Inflammatory macrophage treated with lipopolysaccharide for 1 hour (primary cell): ENCODE results near the gene SNX30.

Source experiments
- DNase-seq, 2 donors: peaks; one replicate each; pipeline ENCODE4 v3.0.0-alpha.2; 2020 to 2022

Gene SNX30

DNA sequence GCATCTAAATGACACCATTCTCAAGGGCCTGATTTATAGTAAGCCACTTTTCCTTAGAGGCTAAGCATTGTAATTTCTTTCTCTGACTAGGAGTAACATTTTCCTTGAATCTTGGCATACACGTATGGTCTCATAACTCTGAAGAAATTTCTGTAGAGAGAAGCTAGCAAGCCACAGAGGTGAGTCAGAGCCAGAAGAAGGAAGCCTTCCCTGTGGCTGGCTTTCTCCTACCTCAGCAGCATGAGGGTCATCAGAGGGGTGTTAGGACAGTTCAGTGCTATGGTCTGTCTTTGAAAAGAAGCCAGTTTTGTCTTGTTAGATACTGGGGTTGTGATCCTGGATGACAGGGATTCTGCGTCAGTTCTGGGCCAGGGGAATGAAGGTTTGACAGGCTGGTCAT lies 3.2 kb downstream of the SNX30 start:
- peak; percentile 48 to 67 for DNase-seq

DNA sequence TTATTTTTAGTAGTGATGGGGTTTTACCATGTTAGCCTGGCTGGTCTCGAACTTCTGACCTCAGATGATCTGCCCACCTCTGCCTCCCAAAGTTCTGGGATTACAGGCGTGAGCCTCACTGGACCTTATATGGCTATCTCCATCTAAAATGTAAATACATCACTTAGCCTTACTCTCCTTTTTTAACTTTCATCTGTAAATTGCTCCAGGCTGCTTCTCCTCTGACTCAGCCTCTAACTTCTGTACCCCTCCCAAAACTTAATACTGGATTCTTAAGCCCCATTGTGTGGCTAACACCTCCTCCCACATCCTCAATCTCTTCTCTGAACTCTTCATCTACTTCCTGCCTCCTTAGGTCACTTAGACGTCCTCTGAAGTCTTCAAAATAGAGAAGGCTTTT lies 4.0 kb downstream of the SNX30 start:
- DNase-seq = no peak

DNA sequence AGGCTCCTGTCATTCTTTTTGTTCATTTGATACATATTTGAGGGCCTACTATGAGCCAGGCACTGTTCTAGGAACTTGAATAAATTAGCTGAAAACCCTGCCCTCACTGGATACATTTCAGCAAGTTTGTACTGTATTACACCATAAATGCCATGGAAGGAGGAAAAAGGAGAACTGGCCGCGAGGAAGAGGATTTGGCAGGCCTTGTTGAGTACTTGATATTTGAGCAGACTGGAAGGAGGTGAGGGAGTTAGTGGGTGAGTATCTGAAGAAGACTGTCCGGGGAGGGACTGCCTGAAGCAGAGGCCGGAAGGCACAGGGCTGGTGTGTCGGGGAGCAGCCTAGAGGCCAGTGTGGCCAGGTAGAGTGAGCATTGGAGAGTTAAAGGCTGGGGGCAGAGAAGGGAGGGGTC lies 4.5 kb downstream of the SNX30 start:
- DNase-seq = peak; percentile 75 to 77

DNA sequence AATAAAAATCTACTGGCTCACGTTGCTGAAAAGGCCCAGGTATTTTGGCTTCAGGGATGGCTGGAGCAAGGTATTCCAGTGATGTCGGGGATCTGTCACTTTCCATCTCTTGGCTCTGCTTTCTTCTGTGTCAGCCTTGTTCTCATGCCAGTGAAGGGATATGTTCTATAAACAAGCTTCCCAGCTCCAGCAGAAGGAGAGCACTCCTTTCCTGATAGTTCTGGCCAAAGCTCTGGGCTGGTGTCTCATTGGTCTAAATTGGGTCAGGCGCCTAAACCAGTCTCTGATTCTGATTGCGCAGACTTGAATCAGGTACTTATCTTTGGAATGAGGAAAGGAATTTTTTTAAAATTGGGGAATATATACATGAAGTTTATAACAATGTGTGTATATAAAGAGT lies 5.1 kb downstream of the SNX30 start:
- DNase-seq = no peak

DNA sequence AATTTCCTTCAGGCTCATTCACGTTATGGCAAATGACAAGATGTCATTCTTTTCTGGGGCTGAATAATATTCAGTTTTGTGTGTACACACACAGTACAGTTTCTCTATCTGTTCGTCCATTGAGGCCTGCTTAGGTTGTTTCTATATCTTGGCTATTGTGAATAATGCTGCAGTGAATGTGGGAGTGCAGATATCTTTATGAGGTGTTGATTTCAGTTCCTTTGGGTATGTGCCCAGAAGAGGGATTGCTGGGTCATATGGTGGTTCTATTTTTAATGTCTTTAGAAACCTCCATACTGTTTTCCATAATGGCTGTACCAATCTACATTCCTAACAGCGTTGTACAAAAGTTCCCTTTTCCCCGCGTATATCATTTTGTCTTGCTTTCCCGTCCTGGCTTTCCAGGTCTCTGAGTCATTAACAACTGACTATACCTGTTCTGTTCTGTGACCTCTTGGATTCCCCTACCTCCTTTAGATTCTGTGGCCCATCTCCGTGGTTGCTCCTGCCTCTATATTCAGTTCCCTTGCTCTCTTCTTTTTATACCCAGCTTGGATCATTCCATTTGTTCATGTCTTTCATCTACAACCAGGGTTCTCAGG lies 6.8 kb downstream of the SNX30 start:
- DNase-seq = no peak

DNA sequence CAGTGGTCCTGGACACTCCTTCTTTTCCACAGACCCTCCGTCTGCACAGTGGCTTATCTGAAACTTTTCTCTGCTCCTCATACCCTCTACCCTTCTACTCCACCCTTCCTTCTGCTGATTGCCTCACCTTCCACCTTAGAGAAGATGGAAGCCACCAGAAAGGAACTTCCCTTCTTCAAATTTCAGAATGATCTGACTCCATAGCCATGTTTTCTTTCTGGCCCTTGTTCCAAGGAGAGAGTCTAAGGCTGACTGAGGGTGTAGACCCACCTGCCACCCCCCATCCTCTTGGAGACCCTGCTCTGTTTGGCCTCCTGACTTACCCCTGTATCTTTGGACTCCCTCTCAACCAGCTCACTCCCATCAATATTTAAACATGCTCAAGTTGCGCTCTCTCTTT lies 7.4 kb downstream of the SNX30 start:
- DNase-seq = no peak

DNA sequence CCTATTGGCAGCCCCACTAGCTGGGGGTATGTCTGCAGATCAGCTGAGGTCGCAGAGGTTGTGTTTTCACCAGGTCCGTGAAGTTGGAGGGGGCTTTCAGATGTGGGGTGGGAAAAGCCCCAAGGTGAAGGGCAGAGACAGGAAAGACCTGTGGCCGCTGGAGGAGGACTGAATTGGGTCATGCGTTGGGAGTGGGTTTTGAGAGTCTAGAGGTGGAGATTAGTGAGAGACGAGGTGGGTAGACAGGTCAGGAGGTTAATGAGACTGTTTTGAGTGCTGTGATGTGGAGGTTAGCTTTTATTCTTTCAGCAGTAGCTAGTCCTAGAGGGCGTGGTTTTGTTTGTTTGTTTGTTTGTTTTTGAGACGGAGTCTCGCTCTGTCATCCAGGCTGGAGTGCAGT lies 10.3 kb downstream of the SNX30 start:
- no peak for DNase-seq

DNA sequence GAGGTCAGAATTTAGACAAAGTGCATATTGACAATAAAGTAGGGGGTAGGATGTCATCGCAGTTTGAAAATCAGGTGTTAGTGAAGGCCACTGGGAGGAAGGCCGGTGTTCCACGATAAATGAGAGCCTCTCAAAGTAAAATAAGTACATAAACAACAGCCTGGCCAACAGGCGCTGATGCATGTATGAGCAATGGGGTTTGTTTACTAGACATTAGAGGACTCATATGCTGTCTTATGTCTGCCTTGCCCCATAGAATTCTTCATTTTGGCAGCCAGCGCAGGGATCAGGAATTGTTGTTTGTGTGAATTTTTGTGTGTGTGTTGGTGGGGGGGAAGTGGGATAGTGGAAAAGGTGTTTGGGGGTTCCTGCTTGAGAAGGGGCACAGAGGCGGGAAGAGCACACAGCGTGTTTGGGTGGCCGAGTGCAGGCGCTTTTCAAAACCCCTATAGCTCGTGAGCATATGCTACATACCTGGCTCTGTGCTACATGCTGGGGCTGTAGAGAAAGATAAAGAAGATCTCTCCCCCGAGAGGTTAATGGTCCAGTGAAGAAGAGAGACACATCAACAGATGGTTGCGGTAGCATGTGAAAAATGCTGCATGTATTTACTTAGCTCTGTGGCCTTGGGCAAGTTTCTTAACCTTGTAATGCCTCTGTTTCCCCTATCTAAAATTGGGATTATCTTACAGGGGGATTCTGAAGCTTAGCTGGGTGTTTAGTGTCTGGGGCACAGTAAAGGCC lies 11.5 kb downstream of the SNX30 start:
- DNase-seq = no peak

DNA sequence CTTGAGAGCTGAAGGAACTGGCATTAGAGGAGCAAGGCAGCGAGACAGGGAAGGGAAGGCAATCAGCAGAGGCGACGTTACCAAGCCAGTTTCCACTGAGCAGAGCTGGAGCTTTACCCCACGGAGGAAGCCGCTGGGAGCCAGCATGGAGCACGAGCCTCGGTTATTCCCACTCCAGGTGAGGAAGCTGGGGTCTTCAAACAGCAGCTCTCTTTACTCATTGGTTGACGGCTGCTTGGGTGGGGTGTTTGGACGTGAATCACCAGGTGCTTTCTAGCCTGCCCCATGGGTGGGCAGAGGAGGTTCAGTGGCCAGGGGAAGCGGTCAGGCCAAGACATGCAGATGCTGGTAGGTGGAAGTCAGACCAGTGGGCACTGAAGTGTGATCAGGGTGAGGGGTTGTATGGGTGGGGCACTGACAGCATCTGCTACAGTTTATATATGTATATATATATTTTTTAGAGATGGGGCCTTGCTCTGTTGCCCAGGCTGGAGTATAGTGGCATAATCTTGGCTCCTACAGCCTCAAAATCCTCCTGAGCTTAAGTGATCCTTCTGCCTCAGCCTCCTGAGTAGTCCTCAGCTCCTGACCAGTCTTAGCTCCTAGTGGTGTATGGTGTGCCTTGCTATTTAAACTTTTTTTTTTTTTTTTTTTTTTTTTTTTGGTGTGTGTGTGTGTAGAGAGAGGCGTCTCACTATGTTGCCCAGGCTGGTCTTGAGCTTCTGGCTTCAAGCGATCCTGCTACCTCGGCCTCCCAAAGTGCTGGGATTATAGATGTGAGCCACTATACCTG lies 12.4 kb downstream of the SNX30 start:
- no peak for DNase-seq

DNA sequence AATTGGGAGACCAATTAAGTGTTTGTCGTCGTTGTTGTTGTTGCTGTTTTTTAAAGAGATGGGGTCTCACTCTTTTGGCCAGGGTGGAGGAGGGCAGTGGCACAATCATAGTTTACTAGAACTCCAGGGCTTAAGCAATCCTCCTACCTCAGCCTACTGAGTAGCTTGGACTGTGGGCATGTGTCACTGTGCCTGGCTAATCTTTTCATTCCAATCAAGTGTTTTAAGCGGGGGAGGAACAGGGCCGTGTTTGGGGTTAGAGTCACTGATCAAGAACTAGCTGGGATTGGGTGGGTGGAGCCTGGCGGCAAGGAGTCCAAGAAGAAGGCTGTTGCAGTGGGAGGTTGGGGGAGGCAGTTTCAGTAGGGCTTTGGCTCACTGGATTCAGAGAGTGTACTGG lies 13.8 kb downstream of the SNX30 start:
- peak in 1 of 2 donors; percentile 41 for DNase-seq

DNA sequence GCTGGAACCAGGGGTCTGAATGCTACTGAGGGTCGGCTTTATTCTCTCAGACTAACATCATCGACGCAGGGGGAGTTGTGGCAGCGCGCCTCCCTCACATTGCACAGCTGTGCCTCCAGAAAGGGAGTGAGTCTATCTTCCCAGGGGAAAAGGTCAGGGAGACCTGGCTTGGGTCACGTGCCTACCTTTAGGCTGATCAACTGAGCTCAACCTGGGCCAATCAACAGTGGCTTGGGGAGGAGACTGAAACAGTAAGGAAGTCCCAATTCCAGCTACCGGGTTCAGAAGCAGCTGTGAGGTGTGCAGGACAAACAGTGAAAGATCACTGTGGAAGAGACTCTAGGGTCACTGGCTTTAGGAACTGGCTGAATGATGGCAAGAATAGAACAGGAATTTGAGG lies 14.3 kb downstream of the SNX30 start:
- no peak for DNase-seq

DNA sequence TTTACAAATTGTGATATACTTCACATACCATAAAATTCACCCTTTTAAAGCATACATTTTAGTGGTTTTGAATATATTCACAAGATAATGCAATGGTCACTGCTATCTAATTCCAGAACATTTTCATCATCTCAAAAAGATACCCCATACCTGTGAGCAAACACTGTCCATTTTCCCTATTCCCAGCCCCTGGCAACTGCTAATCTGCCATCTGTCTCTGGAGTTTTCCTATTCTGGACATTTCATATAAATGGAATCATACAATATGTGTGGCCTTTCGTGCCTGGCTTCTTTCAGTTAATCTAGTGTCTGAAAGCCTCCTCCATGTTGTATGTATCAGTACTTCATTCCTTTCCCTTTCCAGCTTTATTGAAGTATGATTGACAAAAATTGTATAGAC lies 14.7 kb downstream of the SNX30 start:
- DNase-seq = no peak

DNA sequence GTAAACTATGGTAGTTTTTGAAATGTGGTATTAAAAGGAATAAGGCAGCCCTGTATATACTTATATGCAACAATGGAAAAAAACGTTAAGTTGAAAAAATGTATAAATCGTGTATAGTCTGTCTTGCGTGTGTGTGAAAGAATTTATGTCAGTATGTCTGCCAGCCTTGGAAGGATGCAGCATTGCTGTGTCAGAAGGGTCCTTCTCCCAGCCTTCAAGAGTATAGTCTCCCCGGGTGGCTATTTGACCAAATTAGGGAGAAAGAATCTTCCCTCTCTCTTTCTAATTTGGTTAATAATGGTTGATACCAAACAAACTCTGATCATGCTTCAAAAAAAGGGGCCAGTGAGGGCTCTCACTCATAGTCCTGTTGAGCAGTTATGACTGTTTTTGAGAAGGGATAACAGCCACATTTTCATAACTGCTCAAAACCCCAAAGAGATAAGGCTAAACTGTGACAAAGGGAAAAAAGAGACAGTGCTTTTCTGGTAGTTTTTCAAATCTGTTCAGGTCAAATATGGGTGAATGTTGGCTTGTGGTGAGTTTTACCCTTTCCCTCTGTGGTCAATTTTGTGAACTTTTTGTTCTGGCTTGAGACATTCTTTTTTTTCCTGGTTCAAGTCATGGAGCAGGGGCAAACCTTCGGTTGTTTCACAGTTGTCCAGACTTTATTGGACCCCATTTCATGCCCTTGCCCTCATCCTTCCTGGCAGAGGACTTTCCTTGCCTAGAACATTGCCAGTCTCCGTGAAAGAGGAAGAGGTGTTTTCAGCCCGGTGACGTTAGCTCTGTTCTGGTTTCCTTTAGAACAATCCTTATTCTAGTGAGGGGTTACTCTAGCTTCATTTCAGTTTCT lies 21.0 kb downstream of the SNX30 start:
- DNase-seq = peak; percentile 30 to 52

DNA sequence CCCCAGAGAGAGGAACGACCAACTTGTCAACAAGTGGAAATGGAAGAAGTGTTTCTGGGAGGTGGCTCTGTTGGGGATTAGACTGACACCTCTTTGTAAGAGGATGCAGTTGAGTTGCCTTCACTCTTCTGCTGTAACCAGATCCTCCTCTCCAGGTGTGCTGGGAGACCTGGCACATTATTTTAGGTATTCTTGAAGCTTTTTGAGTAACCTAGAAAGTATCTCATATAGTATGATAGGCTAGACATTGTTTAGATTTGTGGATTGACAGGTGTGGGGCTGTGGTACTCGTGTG lies 21.6 kb downstream of the SNX30 start:
- DNase-seq = no peak

DNA sequence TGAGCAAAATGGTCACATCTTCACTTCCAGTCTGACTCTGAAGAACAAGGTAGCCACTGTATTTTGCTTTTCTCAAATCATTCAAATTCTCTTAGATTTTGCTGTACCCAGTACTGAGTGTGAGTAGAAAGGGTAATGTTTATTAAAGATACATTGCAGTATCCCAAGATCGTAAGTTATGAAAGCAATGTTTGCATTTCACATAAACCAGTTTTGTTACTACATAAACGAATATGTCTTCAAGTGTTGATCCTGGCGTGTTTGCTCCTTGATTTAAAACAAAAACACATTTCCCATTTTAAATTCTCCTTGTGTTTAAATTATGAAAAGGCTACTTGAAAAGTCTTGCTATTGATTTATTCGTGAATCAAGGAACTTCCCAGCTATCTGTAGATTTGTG lies 22.0 kb downstream of the SNX30 start:
- DNase-seq = no peak

DNA sequence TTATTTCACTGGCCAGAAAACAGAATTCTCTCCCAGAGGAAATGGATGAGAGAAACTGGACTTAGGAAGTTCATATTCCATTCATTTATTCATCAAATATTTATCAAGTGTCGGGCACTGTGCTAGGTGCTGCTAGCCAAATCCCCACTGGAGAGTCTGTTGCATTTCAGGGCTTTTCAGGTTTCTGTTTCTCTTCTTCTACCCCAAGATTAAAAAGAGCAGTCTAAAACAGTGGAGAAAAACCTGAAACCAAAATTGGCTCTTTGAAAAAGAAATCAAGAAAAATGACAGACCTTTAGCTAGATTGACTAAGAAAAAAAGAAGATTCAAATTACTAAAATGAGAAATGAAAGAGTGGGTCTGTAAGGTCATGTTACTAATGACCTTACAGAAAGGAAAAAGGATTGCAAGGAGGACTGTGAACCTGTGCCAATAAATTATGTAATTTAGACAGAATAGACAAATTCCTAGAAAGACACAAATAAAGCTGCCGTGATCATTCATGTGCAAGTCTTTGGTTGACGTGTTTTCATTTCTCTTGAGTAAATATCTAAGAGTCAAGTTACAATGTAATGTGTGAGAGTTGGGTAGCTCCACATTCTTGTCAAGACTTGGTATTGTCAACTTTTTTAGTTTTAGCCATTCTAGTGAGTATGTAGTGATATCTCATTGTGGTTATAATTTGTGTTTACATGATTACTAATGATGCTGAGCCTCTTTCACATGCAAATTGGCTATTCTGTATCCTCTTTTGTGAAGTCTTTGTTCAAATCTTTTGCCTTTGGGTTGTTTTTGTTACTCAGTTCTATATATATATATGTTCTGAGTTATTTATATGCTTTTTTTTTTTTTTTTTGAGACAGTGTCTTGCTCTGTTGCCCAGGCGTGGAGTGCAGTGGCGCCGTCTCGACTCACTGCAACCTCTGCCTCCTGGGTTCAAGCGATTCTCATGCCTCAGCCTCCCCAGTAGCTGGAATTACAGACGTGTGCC lies 23.7 kb downstream of the SNX30 start:
- no peak for DNase-seq

DNA sequence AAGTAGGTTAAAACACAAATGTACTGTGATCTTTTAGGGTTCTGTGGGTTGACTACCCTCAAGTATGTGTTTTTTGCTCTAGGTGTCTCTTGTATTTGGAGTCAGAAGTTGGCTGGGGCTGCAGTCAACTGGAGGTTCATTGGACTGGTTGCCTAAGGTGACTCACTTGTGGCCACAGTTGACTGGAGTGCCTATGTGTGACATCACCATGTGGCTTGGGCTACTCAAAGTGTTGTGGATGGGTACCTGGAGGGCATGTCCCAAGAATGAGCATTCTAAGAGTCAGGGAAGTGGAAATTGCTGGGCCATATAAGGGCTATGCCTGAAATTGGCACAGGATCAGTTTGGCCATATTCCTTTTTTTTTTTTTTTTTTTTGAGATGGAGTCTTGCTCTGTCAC lies 27.4 kb downstream of the SNX30 start:
- DNase-seq = no peak

DNA sequence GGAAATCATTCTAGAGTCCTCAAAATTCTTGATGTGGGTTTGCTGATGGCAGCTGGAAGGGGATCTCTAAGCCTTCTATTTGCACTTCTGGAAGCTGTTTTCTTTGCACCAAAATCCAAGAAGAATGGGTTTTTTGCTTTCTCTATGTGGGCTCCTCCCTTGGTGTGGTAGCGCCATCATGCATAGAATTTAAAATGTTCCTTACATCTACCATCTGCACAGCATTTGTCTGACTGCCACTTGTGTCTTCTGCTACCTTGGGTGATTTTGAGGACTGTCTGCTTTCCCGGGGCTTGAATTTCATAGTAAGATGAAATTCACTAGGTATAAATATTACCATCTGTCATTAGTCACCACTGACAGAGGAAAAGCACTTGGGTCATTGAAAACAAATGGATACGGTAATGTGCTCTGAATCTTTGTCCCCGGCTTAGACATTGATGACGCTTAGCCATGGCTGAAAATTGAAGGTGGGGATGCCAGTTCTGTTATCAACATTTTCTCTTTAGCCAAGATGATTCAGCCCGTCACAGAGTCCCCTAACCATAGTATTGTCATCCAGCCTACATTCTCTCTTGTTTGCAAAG lies 30.0 kb downstream of the SNX30 start:
- DNase-seq = no peak

DNA sequence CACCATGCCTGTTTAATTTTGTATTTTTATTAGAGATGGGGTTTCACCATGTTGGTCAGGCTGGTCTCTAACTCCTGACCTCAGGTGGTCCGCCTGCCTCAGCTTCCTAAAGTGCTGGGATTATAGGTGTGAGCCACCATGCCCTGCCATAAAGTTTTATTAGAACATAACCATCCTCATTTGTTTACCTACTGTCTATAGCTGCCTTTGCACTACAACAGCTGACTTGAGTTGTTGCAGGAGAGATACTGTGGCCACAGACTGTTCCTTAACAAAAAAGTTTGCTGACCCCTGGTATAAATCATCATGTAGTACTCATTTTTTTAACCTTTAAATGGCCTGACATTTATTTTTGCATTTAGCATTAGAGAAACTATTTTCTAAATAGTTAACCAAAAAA lies 31.7 kb downstream of the SNX30 start:
- DNase-seq = no peak

DNA sequence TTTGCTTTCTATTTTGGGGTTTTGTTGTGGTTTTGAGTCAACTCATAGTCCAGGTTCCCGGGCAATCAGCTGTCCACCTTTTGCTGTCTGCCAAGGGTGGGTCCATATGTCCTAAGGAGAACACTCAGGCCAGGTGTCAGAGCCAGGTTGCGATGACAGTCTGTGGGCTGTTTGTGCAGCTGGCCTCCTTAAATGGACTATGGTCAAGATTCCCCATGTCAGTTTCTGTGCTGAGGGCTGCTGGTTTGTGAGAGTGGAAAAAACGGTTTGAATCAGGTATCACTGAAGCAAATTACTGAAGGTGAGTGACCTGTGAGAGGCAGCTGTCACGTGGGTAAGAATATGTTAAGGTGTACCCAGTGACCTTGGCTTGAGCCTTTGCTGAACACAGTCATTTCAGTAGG lies 33.0 kb downstream of the SNX30 start:
- DNase-seq = no peak

DNA sequence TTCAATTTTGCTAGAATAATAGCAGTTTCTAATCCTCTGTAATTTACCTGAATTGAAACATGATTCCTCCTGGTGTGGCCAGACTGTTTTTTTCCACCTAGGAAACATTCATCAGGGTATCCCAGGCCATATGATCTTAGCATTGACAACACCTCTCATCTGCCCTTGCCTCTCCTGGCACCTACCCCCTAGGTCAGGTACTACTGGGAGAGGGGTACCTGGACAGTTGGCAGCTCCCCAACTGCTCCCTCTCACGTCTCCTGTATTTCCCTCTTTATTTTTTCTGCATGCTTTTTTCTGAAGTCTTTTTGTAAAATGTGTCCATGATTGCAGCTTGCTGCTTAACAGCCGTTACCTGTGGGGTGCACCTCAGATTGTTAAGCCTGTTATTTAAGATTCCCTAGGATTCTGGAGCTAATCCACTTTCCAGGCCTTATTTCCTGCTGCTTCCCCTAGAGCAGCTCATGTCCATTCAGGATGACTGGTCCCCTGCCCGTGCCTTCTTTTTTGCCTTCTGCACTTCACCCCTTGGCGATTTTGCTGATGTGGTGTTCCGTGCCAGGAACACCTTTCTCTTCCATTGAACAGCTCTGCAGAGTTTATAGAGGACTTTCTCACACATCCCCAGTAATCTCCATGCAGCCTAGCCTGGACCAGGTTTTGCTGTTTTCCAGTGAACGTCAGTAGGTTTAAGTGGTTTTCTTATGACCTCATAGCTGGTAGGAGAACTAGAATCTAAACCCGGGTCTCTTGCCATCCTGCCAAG lies 33.6 kb downstream of the SNX30 start:
- DNase-seq = no peak
